Measurements from ENCODE around the gene SLC44A3. TPM values are rescaled to one million over a fixed set of nuclear protein-coding genes. Genes with fewer than 3 reads are reported as not detected.
A peak's percentile ranks its signal among the peaks of the same experiment; 100 is the strongest.

Gene SLC44A3
- total and polyA plus RNA-seq, 8 donors = 13.0 to 52.5 (median 23.2) TPM

GRCh38 chr1:94864821-94865220 is 44.7 kb downstream of the SLC44A3 start:
- Histone ChIP-seq H3K27ac (peak overlapping the region; percentile 72 to 97 (median 86)), H3K4me1 (peaks cover 39 to 45% (median 43%) of the 10 kb centered on the region in 3 donors), H3K36me3 (no peaks in the 10 kb centered on the region), H3K27me3 (no peaks in the 10 kb centered on the region), H3K9me3 (no peaks in the 10 kb centered on the region), H3K4me3 (peak overlapping the region in 2 of 4 donors; percentile 0 to 5)
- whole genome bisulfite sequencing, 2 donors = 15 to 17% methylated on average over 9 of the region's 9 CpGs
- DNase-seq (peak in 3 of 6 donors; percentile 29 to 45 (median 44)), FAIRE-seq (no peak), ATAC-seq (peak; percentile 47 to 75 (median 59))
- TF ChIP-seq CTCF (IDR thresholded peaks at IDR 0.05) = no peak
- intact Hi-C loops (cut with DNase I) = loop anchor here in 1 of 3 donors (10.0 kb wide), 1 partner anchor 60 kb away; the partner anchor contains the start of gene CNN3

GRCh38 chr1:94865360-94865759 is 45.2 kb downstream of the SLC44A3 start:
- FAIRE-seq (no peak), ATAC-seq (peak; percentile 57 to 71 (median 60)), DNase-seq (peak in 3 of 6 donors; percentile 36 to 58 (median 49))
- no peaks in the 10 kb centered on the region for H3K27me3 ChIP-seq
- H3K9me3 ChIP-seq = no peaks in the 10 kb centered on the region
- no peaks in the 10 kb centered on the region for H3K36me3 ChIP-seq
- H3K4me1 ChIP-seq = peaks cover 39 to 45% (median 43%) of the 10 kb centered on the region in 3 donors
- WGBS, 2 donors = 11 to 24% methylated on average over 4 of the region's 4 CpGs
- H3K27ac ChIP-seq = peak overlapping the region; percentile 72 to 97 (median 86)
- no peak for TF ChIP-seq CTCF (IDR thresholded peaks at IDR 0.05)
- intact Hi-C loops (cut with DNase I) = loop anchor here in 1 of 3 donors (10.0 kb wide), 1 partner anchor 59 kb away; the partner anchor contains the start of gene CNN3
- H3K4me3 ChIP-seq = peak overlapping the region in 2 of 4 donors; percentile 0 to 5

- WGBS, 2 donors = 61 to 66% methylated on average over 4 of the region's 4 CpGs
Measured at GRCh38 chr1:94866164-94866807, 46.1 kb downstream of the SLC44A3 start.

GRCh38 chr1:94871031-94871430 is 50.9 kb downstream of the SLC44A3 start:
- 90% methylated on average over 2 of the region's 2 CpGs for WGBS, 2 donors
- intact Hi-C loops (cut with DNase I) = no loop called here
- Histone ChIP-seq H3K9me3 (no peaks in the 10 kb centered on the region), H3K27ac (no peak overlapping the region), H3K36me3 (peaks cover 0 to 8% (median 0%) of the 10 kb centered on the region in 3 donors), H3K4me1 (peaks cover 7 to 10% (median 9%) of the 10 kb centered on the region in 3 donors), H3K4me3 (no peak overlapping the region), H3K27me3 (no peaks in the 10 kb centered on the region)
- DNase-seq (no peak), FAIRE-seq (no peak), ATAC-seq (no peak)
- no peak for TF ChIP-seq CTCF (IDR thresholded peaks at IDR 0.05)

More at GRCh38 chr1:94866164-94866807, 46.1 kb downstream of the SLC44A3 start:
- intact Hi-C loops (cut with DNase I) = loop anchor here in 1 of 3 donors (10.0 kb wide), 1 partner anchor 59 kb away; the partner anchor contains the start of gene CNN3
- H3K36me3 ChIP-seq = no peaks in the 10 kb centered on the region
- DNase-seq (no peak), ATAC-seq (no peak), FAIRE-seq (no peak)
- H3K4me1 ChIP-seq = peaks cover 39 to 45% (median 43%) of the 10 kb centered on the region in 3 donors
- H3K9me3 ChIP-seq = no peaks in the 10 kb centered on the region
- no peak overlapping the region for H3K4me3 ChIP-seq
- H3K27me3 ChIP-seq = no peaks in the 10 kb centered on the region
- TF ChIP-seq CTCF (IDR thresholded peaks at IDR 0.05) = no peak
- H3K27ac ChIP-seq = peak overlapping the region in 3 of 4 donors; percentile 34 to 97 (median 94)

All from pancreas (tissue), 10 donors.